Astrocyte (in vitro differentiated cells and primary cell): Measurements from ENCODE around the gene NGFR.

Source experiments
- EZH2 ChIP-seq: IDR thresholded peaks from 2 replicates; pipeline ENCODE4 v1.6.1; 2012; ENCODE audit warnings: mild to moderate bottlenecking, low read length, inconsistent platforms; ENCODE audit not compliant: insufficient read depth
- TF ChIP-seq, protein P1 (sequence below): IDR thresholded peaks from 2 replicates; pipeline ENCODE4 v1.5.1; 2011; ENCODE audit warnings: low read depth, mild to moderate bottlenecking, inconsistent platforms, low read length, moderate library complexity; ENCODE audit not compliant: insufficient read depth

- TF ChIP-seq, protein P1, sequence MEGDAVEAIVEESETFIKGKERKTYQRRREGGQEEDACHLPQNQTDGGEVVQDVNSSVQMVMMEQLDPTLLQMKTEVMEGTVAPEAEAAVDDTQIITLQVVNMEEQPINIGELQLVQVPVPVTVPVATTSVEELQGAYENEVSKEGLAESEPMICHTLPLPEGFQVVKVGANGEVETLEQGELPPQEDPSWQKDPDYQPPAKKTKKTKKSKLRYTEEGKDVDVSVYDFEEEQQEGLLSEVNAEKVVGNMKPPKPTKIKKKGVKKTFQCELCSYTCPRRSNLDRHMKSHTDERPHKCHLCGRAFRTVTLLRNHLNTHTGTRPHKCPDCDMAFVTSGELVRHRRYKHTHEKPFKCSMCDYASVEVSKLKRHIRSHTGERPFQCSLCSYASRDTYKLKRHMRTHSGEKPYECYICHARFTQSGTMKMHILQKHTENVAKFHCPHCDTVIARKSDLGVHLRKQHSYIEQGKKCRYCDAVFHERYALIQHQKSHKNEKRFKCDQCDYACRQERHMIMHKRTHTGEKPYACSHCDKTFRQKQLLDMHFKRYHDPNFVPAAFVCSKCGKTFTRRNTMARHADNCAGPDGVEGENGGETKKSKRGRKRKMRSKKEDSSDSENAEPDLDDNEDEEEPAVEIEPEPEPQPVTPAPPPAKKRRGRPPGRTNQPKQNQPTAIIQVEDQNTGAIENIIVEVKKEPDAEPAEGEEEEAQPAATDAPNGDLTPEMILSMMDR, result no peak
- TF ChIP-seq EZH2, result no peak
Observed at GRCh38 chr17:49498029-49498615, 3.0 kb downstream of the NGFR start.
